Breast epithelium (tissue), 4 donors: Measurements from ENCODE around the gene CCDC30. TPM values are rescaled to one million over a fixed set of nuclear protein-coding genes. Genes with fewer than 3 reads are reported as not detected.

Source experiments
- DNase-seq, 2 donors: peaks; one replicate each; pipeline ENCODE4 v3.0.0-alpha.2; 2019; ENCODE audit warnings: low spot score in 2 of 2
- H3K27ac ChIP-seq, 2 donors: fragments of 200-600 bp; sonication (generic) in 1 of 2; one replicate each; pipeline ENCODE4 v1.5.1; 2016 to 2019; ENCODE audit warnings: mild to moderate bottlenecking in 1 of 2
- H3K27me3 ChIP-seq, 2 donors: fragments of 200-600 bp; sonication (generic) in 1 of 2; one replicate each; pipeline versions ENCODE4 v1.5.1 to v1.6.0; 2017 to 2019; ENCODE audit warnings: control low read depth in 1 of 2, mild to moderate bottlenecking in 1 of 2
- H3K36me3 ChIP-seq: fragments of 200-600 bp; one replicate; pipeline ENCODE4 v1.5.1; 2019
- H3K4me1 ChIP-seq, 2 donors: fragments of 200-600 bp; sonication (generic); one replicate each; pipeline ENCODE4 v1.5.1; 2016 to 2019; ENCODE audit warnings: control low read depth in 1 of 2
- H3K4me3 ChIP-seq, 3 donors: fragments of 200-600 bp; sonication (generic); 1 replicate in 2 of 3; 2 replicates in 1 of 3; pipeline ENCODE4 v1.5.1; 2016 to 2019; ENCODE audit warnings: mild to moderate bottlenecking in 3 of 3, moderate library complexity in 2 of 3
- H3K9me3 ChIP-seq, 2 donors: fragments of 200-600 bp; sonication (generic) in 1 of 2; one replicate each; pipeline ENCODE4 v1.5.1; 2016 to 2019; ENCODE audit warnings: control low read depth in 1 of 2
- CTCF ChIP-seq, 3 donors: fragments of 450-650 bp; IDR thresholded peaks; one replicate each; pipeline ENCODE4 v1.5.1; 2016 to 2017; ENCODE audit warnings: antibody characterized with exemption in 3 of 3, mild to moderate bottlenecking in 3 of 3, moderate library complexity in 3 of 3
- POLR2A ChIP-seq: fragments of 450-650 bp; IDR thresholded peaks from one replicate; pipeline ENCODE4 v1.6.1; 2016; ENCODE audit warnings: antibody characterized with exemption, mild to moderate bottlenecking, moderate library complexity
- POLR2AphosphoS5 ChIP-seq, 3 donors: sonication (generic); formaldehyde crosslinking; IDR thresholded peaks; one replicate each; pipeline ENCODE4 v1.6.1; 2017; ENCODE audit warnings: antibody characterized with exemption in 3 of 3
- intact Hi-C: fragments of 100-400 bp; cut with DNase I; formaldehyde crosslinking; loops from one replicate; pipeline ENCODE4 v1.15.1; 2023; ENCODE audit warnings: low total_unique reads
- total RNA-seq, 3 donors: library from RNA; depleted of rRNA; stranded (reverse); fragments of >200 nt; gene quantifications; one replicate each; pipeline ENCODE4 v1.1.0, GENCODE V29; 2016

Gene CCDC30
- total RNA-seq, 3 donors from 2014 or later: 3.4 to 15.4 (median 14.0) TPM

DNA sequence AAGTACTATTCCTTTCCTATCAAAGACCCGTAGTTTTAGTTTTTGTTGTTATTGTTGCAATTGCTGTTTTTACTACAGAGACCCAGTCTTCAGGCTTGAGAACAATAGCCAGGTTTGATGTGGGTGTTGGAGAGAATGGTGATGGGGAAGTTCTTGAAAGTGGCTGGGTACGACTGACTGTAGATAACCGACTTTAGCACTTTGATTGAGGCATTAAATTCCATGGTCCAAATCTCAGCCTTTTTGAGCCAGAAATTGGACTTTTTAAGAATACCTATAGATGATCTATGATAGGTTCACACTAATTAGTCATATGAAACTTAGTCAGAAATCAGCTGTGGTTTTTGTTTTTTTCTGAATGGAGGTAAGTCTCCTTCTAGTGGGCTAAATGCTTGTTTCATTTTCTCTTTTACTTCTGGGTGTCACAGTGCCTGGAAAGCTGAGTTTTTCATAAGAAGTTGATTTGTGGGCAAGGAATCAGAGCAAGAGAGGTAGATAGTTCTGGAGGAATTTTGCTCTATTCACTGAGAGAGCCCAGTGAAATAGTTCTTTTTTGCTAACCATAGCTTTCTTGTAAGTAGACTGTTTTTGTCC is 197.9 kb downstream of the CCDC30 start:
- no peaks in the 10 kb centered on the region for H3K36me3 ChIP-seq
- H3K4me3 ChIP-seq: no peak overlapping the region
- intact Hi-C loops: no loop called here
- H3K9me3 ChIP-seq: no peaks in the 10 kb centered on the region
- DNase-seq: no peak
- TF ChIP-seq CTCF (IDR thresholded peaks at IDR 0.05) (no peak), POLR2AphosphoS5 (IDR thresholded peaks at IDR 0.05) (no peak), POLR2A (no peak)
- H3K4me1 ChIP-seq: peaks cover 0 to 7% of the 10 kb centered on the region in 2 donors
- no peaks in the 10 kb centered on the region for H3K27me3 ChIP-seq
- H3K27ac ChIP-seq: no peak overlapping the region

DNA sequence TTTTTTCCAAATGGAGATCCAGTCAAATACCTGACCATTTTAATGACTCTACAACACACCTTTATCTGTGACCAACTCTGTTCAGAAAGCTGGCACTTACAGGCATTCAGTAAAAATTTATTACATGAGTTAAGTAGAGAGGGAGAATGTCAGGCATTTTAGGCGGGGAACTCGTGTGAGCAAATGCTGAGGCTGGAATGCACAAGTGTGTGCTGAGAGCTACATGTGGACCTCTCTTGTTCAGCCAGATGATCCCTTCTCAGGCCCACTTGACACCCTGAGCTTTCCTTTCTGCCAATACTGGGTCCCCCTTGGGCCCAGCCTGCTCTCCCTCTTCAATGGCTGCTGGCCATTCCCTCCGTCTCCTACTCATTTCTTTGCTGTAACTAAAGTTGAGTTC is 206.8 kb downstream of the CCDC30 start:
- no peaks in the 10 kb centered on the region for H3K4me1 ChIP-seq
- no peak overlapping the region for H3K27ac ChIP-seq
- H3K27me3 ChIP-seq: no peaks in the 10 kb centered on the region
- no peak for TF ChIP-seq POLR2A
- TF ChIP-seq CTCF (IDR thresholded peaks at IDR 0.05): no peak
- TF ChIP-seq POLR2AphosphoS5 (IDR thresholded peaks at IDR 0.05): no peak
- H3K9me3 ChIP-seq: no peaks in the 10 kb centered on the region
- DNase-seq: no peak
- intact Hi-C loops: loop anchor here (5.0 kb wide), 1 partner anchor 283 kb away; no protein-coding TSS in a partner anchor
- peaks cover 14% of the 10 kb centered on the region for H3K36me3 ChIP-seq
- no peak overlapping the region for H3K4me3 ChIP-seq

DNA sequence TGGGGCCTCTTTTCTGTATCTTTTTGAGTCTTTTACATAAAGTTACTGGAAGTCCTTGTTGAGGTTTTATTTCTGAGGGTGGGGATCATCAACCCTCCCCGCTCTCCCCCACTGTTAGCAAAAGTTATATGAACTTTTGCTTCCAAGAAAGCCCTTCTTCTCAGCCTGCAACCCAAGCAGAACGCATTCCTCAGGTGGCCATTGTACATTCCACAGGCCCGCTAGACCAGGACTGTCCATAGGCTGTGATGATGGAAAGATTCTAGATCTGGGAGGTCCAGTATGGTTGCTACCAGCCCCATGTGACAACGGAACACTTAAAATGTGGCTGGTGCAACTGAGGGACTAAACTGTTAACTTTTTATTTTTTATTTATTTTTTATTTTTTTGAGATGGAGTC is 207.3 kb downstream of the CCDC30 start:
- Histone ChIP-seq H3K4me1 (no peaks in the 10 kb centered on the region), H3K27ac (no peak overlapping the region), H3K9me3 (no peaks in the 10 kb centered on the region), H3K27me3 (no peaks in the 10 kb centered on the region), H3K4me3 (no peak overlapping the region), H3K36me3 (peaks cover 14% of the 10 kb centered on the region)
- DNase-seq: no peak
- no peak for TF ChIP-seq POLR2AphosphoS5 (IDR thresholded peaks at IDR 0.05)
- TF ChIP-seq CTCF (IDR thresholded peaks at IDR 0.05): no peak
- TF ChIP-seq POLR2A: no peak
- intact Hi-C loops: no loop called here

DNA sequence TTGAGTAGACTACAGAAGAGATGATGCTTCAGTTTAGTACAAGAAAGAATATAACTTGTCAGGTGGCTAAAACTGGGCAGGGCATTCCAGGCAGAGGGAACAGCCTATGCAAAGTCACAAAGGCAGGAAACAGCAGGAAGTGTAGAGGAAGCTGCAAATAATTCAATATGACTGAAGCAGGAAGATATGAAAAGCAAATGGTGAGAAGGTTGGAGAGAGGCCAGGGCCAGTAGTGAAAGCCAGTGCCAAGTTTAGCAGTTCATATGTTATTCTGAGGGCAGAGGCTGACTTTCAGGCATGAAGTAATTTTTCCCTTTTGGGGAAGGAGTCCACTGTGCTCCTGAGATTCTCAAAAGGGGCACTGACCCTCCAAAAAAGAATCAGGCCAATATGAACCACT is 211.1 kb downstream of the CCDC30 start:
- Histone ChIP-seq H3K27me3 (no peaks in the 10 kb centered on the region), H3K27ac (no peak overlapping the region), H3K9me3 (no peaks in the 10 kb centered on the region), H3K4me3 (no peak overlapping the region), H3K4me1 (no peaks in the 10 kb centered on the region), H3K36me3 (no peaks in the 10 kb centered on the region)
- intact Hi-C loops: no loop called here
- TF ChIP-seq POLR2A (no peak), CTCF (IDR thresholded peaks at IDR 0.05) (no peak), POLR2AphosphoS5 (IDR thresholded peaks at IDR 0.05) (no peak)
- no peak for DNase-seq

DNA sequence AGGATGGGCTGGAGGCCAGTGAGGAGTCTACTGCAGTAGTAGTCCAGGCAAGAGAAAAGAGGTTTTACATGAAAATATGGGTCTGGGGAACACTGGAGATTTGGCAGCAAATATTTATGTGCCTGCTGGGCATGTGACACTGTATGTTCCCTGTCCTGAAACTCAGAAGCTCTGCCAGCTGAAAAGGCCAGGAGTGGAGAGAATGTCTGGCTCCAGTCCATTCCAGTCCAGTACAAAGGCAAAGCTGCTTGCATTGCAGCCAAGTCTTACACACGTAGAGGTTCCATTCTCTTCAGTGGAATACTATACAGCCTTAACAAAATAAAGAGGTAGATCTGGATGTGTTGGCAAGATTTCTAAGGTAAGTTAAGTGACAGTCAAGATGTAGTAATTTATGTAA is 211.6 kb downstream of the CCDC30 start:
- TF ChIP-seq CTCF (IDR thresholded peaks at IDR 0.05) (no peak), POLR2A (no peak), POLR2AphosphoS5 (IDR thresholded peaks at IDR 0.05) (no peak)
- no peaks in the 10 kb centered on the region for H3K4me1 ChIP-seq
- H3K27me3 ChIP-seq: no peaks in the 10 kb centered on the region
- H3K4me3 ChIP-seq: no peak overlapping the region
- intact Hi-C loops: loop anchor here (5.0 kb wide), 1 partner anchor 1652 kb away; the partner anchor contains the start of gene SLFNL1
- H3K36me3 ChIP-seq: no peaks in the 10 kb centered on the region
- no peak for DNase-seq
- no peaks in the 10 kb centered on the region for H3K9me3 ChIP-seq
- H3K27ac ChIP-seq: no peak overlapping the region
